HepG2 (cell line): ENCODE data around the gene GRM4.

Experiments
- EP300 ChIP-seq, 3 experiments: sonication (generic) in 1 of 3; formaldehyde crosslinking in 1 of 3; IDR thresholded peaks; 2 replicates each; pipeline versions ENCODE4 v1.5.1 to v1.6.1; 2011 to 2020; ENCODE audit warnings: low read depth in 2 of 3, low read length in 2 of 3, borderline replicate concordance in 1 of 3, improper control_type of control experiment in 1 of 3, mild to moderate bottlenecking in 1 of 3, missing genetic modification reagents in 1 of 3, moderate library complexity in 1 of 3
- FOSL2 ChIP-seq: sonication (generic); formaldehyde crosslinking; IDR thresholded peaks from 2 replicates; pipeline ENCODE4 v1.4.0; 2020; ENCODE audit warnings: missing genetic modification reagents
- HOXD1 ChIP-seq: sonication (generic); formaldehyde crosslinking; IDR thresholded peaks from 2 replicates; pipeline ENCODE4 v1.5.0; 2020; ENCODE audit warnings: missing genetic modification reagents
- IRF2 ChIP-seq: IDR thresholded peaks from 2 replicates; pipeline ENCODE4 v1.6.1; 2018; ENCODE audit warnings: missing genetic modification reagents, missing compliant biosample characterization
- SP5 ChIP-seq: IDR thresholded peaks from 2 replicates; pipeline ENCODE4 v1.6.1; 2016; ENCODE audit warnings: low read depth, borderline replicate concordance
- TF ChIP-seq, protein P1 (sequence below): sonication (generic); formaldehyde crosslinking; IDR thresholded peaks from 2 replicates; pipeline ENCODE4 v1.4.0; 2020; ENCODE audit warnings: missing genetic modification reagents
- TF ChIP-seq, protein P2 (sequence below): sonication (generic); formaldehyde crosslinking; IDR thresholded peaks from 2 replicates; pipeline ENCODE4 v1.5.0; 2020; ENCODE audit warnings: missing genetic modification reagents, mild to moderate bottlenecking, borderline replicate concordance
- TF ChIP-seq, protein P3 (sequence below): sonication (generic); formaldehyde crosslinking; IDR thresholded peaks from 2 replicates; pipeline ENCODE4 v1.4.0; 2020; ENCODE audit warnings: missing genetic modification reagents; ENCODE audit errors: not compliant biosample characterization
- TF ChIP-seq, protein P4 (sequence below): sonication (generic); formaldehyde crosslinking; IDR thresholded peaks from 2 replicates; pipeline ENCODE4 v1.4.0; 2020; ENCODE audit warnings: missing genetic modification reagents
- TF ChIP-seq, protein P5 (sequence below): IDR thresholded peaks from 2 replicates; pipeline ENCODE4 v1.6.1; 2016; ENCODE audit warnings: missing compliant biosample characterization, missing genetic modification reagents, borderline replicate concordance
- TF ChIP-seq, protein P6 (sequence below): sonication (generic); formaldehyde crosslinking; IDR thresholded peaks from 2 replicates; pipeline ENCODE4 v1.4.0; 2020; ENCODE audit warnings: low read depth, mild to moderate bottlenecking, missing genetic modification reagents

DNA sequence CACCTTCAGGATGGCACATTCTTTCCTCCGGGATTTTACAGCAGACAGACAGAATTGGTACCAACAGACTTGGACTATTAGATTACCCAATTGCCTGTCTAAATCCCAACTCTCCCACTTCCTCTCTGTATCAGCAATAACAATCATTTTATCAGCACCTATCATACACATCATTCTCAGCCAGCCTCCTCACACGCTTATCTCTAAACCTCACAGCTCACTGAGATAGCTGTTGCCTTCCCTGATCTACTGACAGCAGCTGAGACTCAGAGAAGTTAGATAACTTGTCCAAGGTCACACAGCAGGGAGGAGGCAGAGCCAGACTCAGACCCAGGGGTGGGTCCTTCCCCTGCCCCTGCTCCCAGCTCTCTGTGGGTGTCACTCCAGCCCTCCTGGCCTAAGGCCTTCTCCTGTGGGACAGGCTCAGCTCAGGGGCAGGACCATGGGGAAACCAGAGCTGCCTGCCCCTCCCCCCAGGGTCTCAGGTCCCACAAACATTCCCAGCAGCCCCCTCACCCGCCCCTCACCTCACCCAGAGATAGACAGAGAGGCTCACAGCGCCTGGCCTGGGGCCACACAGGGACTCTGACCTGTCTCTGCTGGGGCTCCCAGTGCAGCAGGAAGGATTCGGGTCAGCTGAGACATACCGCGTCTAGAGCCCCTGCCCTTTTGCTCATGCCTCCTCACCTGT lies 92.8 kb downstream of the GRM4 start:
- TF ChIP-seq, protein P1, sequence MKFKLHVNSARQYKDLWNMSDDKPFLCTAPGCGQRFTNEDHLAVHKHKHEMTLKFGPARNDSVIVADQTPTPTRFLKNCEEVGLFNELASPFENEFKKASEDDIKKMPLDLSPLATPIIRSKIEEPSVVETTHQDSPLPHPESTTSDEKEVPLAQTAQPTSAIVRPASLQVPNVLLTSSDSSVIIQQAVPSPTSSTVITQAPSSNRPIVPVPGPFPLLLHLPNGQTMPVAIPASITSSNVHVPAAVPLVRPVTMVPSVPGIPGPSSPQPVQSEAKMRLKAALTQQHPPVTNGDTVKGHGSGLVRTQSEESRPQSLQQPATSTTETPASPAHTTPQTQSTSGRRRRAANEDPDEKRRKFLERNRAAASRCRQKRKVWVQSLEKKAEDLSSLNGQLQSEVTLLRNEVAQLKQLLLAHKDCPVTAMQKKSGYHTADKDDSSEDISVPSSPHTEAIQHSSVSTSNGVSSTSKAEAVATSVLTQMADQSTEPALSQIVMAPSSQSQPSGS (CRISPR knock-in tag): no peak
- TF ChIP-seq EP300 (IDR thresholded peaks at IDR 0.05; ENCODE audit: low read depth in 2 of 2, low read length in 2 of 2) (no peak), EP300 (CRISPR knock-in tag; IDR thresholded peaks at IDR 0.05; ENCODE audit: borderline replicate concordance) (no peak), SP5 (CRISPR knock-in tag) (no peak), IRF2 (CRISPR knock-in tag) (no peak), HOXD1 (CRISPR knock-in tag) (no peak), FOSL2 (no peak)
- TF ChIP-seq, protein P2, sequence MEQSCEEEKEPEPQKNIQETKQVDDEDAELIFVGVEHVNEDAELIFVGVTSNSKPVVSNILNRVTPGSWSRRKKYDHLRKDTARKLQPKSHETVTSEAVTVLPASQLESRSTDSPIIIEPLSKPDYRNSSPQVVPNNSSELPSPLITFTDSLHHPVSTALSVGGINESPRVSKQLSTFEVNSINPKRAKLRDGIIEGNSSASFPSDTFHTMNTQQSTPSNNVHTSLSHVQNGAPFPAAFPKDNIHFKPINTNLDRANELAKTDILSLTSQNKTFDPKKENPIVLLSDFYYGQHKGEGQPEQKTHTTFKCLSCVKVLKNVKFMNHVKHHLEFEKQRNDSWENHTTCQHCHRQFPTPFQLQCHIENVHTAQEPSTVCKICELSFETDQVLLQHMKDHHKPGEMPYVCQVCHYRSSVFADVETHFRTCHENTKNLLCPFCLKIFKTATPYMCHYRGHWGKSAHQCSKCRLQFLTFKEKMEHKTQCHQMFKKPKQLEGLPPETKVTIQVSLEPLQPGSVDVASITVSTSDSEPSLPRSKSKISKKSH (CRISPR knock-in tag): no peak
- TF ChIP-seq, protein P3, sequence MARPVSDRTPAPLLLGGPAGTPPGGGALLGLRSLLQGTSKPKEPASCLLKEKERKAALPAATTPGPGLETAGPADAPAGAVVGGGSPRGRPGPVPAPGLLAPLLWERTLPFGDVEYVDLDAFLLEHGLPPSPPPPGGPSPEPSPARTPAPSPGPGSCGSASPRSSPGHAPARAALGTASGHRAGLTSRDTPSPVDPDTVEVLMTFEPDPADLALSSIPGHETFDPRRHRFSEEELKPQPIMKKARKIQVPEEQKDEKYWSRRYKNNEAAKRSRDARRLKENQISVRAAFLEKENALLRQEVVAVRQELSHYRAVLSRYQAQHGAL (CRISPR knock-in tag): no peak
- TF ChIP-seq, protein P4, sequence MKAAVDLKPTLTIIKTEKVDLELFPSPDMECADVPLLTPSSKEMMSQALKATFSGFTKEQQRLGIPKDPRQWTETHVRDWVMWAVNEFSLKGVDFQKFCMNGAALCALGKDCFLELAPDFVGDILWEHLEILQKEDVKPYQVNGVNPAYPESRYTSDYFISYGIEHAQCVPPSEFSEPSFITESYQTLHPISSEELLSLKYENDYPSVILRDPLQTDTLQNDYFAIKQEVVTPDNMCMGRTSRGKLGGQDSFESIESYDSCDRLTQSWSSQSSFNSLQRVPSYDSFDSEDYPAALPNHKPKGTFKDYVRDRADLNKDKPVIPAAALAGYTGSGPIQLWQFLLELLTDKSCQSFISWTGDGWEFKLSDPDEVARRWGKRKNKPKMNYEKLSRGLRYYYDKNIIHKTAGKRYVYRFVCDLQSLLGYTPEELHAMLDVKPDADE (CRISPR knock-in tag): no peak
- TF ChIP-seq, protein P5, sequence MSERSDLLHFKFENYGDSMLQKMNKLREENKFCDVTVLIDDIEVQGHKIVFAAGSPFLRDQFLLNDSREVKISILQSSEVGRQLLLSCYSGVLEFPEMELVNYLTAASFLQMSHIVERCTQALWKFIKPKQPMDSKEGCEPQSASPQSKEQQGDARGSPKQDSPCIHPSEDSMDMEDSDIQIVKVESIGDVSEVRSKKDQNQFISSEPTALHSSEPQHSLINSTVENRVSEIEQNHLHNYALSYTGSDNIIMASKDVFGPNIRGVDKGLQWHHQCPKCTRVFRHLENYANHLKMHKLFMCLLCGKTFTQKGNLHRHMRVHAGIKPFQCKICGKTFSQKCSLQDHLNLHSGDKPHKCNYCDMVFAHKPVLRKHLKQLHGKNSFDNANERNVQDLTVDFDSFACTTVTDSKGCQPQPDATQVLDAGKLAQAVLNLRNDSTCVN: no peak
- TF ChIP-seq, protein P6, sequence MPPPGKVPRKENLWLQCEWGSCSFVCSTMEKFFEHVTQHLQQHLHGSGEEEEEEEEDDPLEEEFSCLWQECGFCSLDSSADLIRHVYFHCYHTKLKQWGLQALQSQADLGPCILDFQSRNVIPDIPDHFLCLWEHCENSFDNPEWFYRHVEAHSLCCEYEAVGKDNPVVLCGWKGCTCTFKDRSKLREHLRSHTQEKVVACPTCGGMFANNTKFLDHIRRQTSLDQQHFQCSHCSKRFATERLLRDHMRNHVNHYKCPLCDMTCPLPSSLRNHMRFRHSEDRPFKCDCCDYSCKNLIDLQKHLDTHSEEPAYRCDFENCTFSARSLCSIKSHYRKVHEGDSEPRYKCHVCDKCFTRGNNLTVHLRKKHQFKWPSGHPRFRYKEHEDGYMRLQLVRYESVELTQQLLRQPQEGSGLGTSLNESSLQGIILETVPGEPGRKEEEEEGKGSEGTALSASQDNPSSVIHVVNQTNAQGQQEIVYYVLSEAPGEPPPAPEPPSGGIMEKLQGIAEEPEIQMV (CRISPR knock-in tag): no peak
